HK-2 (cell line): Measurements from ENCODE around the gene RAB3B.
A peak's percentile ranks its signal among the peaks of the same experiment; 100 is the strongest.
"Not testable (repeated sequence)": the region's sequence is repeated elsewhere in the genome, so short reads cannot be mapped to it uniquely, and the experiment has no call there.

Experiments
- DNase-seq: peaks from one replicate; pipeline ENCODE4 v3.0.0-alpha.2; 2018; ENCODE audit not compliant: unreplicated experiment

Gene RAB3B

GRCh38 chr1:51919684-51920083 lies 70.8 kb downstream of the RAB3B start:
- no peak for DNase-seq

- no peak for DNase-seq
These were observed 73.7 kb downstream of the RAB3B start for GRCh38 chr1:51916587-51917405.

GRCh38 chr1:51915951-51916350 lies 74.5 kb downstream of the RAB3B start:
- no peak for DNase-seq

GRCh38 chr1:51912881-51913280 lies 77.6 kb downstream of the RAB3B start:
- DNase-seq = no peak

GRCh38 chr1:51910221-51911000 lies 80.1 kb downstream of the RAB3B start:
- no peak for DNase-seq

- no peak for DNase-seq
These were observed 82.0 kb downstream of the RAB3B start for GRCh38 chr1:51908499-51908898.

- no peak for DNase-seq
These were observed 83.3 kb downstream of the RAB3B start for GRCh38 chr1:51907079-51907702.

- DNase-seq = no peak
These were observed 84.0 kb downstream of the RAB3B start for GRCh38 chr1:51906306-51907078.

- no peak for DNase-seq
These were observed 88.0 kb downstream of the RAB3B start for GRCh38 chr1:51902456-51902855.

GRCh38 chr1:51901151-51901550 lies 89.3 kb downstream of the RAB3B start:
- DNase-seq = no peak

GRCh38 chr1:51899022-51899421 lies 91.5 kb downstream of the RAB3B start:
- no peak for DNase-seq

- DNase-seq = no peak
These were observed 92.3 kb downstream of the RAB3B start for GRCh38 chr1:51898090-51898734.

- DNase-seq = no peak
These were observed 92.8 kb downstream of the RAB3B start for GRCh38 chr1:51897699-51898031.

- not testable (repeated sequence) for DNase-seq
These were observed 95.8 kb downstream of the RAB3B start for GRCh38 chr1:51894748-51895147.

GRCh38 chr1:51878616-51879336 lies 111.7 kb downstream of the RAB3B start, which contains the start of gene NRDC:
Gene NRDC (minus strand): TSS chr1:51878727. CDS start chr1:51878615, 112 bp downstream.
- DNase-seq = peak; percentile 99

- no peak for DNase-seq
These were observed 112.2 kb downstream of the RAB3B start for GRCh38 chr1:51878308-51878615.

GRCh38 chr1:51877434-51878307 lies 112.8 kb downstream of the RAB3B start:
- peak; percentile 38 for DNase-seq

GRCh38 chr1:51875836-51876235 lies 114.7 kb downstream of the RAB3B start:
- DNase-seq = no peak

- no peak for DNase-seq
These were observed 115.2 kb downstream of the RAB3B start for GRCh38 chr1:51875291-51875772.

GRCh38 chr1:51873270-51873669 lies 117.2 kb downstream of the RAB3B start:
- DNase-seq = not testable (repeated sequence)
